Upper lobe of left lung (tissue), 6 donors: ENCODE results near the gene PEX12. TPM values are rescaled to one million over a fixed set of nuclear protein-coding genes. Genes with fewer than 3 reads are reported as not detected.
A peak's percentile ranks its signal among the peaks of the same experiment; 100 is the strongest.

Experiments used
- ATAC-seq, 2 donors: fragments of 200-7000 bp; cut with Tn5 transposase; one replicate each; pipeline ENCODE4 v1.9.1; 2022; ENCODE audit warnings: mild to moderate bottlenecking in 2 of 2, moderate library complexity in 2 of 2; ENCODE audit not compliant: low FRiP score in 2 of 2
- DNase-seq, 2 donors: peaks; one replicate each; pipeline ENCODE4 v3.0.0-alpha.2; 2019 to 2020
- H3K27ac ChIP-seq, 4 donors: fragments of 200-600 bp; sonication (generic); one replicate each; pipeline ENCODE4 v1.5.1; 2016 to 2019
- H3K27me3 ChIP-seq, 4 donors: fragments of 200-600 bp; sonication (generic); one replicate each; pipeline ENCODE4 v1.5.1; 2017 to 2019
- H3K36me3 ChIP-seq, 4 donors: fragments of 200-600 bp; sonication (generic); one replicate each; pipeline ENCODE4 v1.5.1; 2016 to 2019
- H3K4me1 ChIP-seq, 4 donors: fragments of 200-600 bp; sonication (generic); one replicate each; pipeline ENCODE4 v1.5.1; 2018 to 2019
- H3K4me3 ChIP-seq, 4 donors: fragments of 200-600 bp; sonication (generic); one replicate each; pipeline ENCODE4 v1.5.1; 2017 to 2019; ENCODE audit warnings: mild to moderate bottlenecking in 2 of 4, moderate library complexity in 1 of 4
- H3K9me3 ChIP-seq, 4 donors: fragments of 200-600 bp; sonication (generic); one replicate each; pipeline ENCODE4 v1.5.1; 2018 to 2019
- EP300 ChIP-seq, 4 donors: sonication (generic); formaldehyde crosslinking; IDR thresholded peaks; one replicate each; pipeline ENCODE4 v1.5.1; 2017; ENCODE audit warnings: antibody characterized with exemption in 4 of 4, control low read depth in 2 of 4
- POLR2A ChIP-seq, 4 donors: fragments of 450-650 bp; IDR thresholded peaks; one replicate each; pipeline ENCODE4 v1.5.1; 2016 to 2017; ENCODE audit warnings: antibody characterized with exemption in 4 of 4, mild to moderate bottlenecking in 2 of 4
- POLR2AphosphoS5 ChIP-seq, 2 donors: sonication (generic); formaldehyde crosslinking; IDR thresholded peaks; one replicate each; pipeline ENCODE4 v1.5.1; 2017; ENCODE audit warnings: antibody characterized with exemption in 2 of 2
- WGBS, 2 donors: methylation state at CpG; one replicate each; pipeline ENCODE4 v1.1.5; 2017 to 2018; 5-methylcytosine and 5-hydroxymethylcytosine counted together
- total RNA-seq, 6 donors: library from RNA; depleted of rRNA in 4 of 6; stranded (reverse); fragments of >200 nt in 4 of 6; gene quantifications; one replicate each; pipeline versions ENCODE4 v1.1.0 to v1.2.1, GENCODE V29; 2016 to 2021
- TF ChIP-seq, protein P1 (sequence below), 6 experiments: fragments of 450-650 bp in 4 of 6; fragments of 200-600 bp in 2 of 6; sonication (generic) in 2 of 6; IDR thresholded peaks; one replicate each; pipeline ENCODE4 v1.5.1; 2016 to 2019; ENCODE audit warnings: antibody characterized with exemption in 6 of 6
- donor health status: DM: no; HTN: no; CAD: no; lungs with moderate emphysema.
- donor health status: DM: no; HTN: yes; CAD: no; lungs with severe emphysema.

Gene PEX12
- total RNA-seq, 6 donors from 2014 or later, result 3.8 to 6.6 (median 5.2) TPM

DNA sequence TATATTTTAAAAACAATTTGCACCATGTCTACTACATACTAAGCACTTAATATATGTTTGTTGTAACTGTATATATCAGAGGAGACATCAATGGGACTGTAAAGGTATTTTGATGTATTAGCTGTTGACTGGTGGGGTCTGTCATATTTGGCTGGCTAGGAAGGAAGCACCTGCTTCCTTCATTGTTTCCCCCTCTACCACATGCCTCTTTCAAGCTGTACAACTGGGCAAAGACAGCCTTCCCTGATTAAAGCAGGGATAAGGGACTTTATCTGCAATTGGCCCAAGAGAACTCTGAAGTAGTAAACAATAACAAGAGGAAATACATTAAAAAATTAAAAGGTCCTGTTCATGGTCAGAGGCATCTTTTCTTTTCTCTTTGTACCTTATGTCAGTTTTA is 35.4 kb downstream of the PEX12 start:
- DNase-seq (no peak), ATAC-seq (no peak)
- H3K4me3 ChIP-seq, result no peak overlapping the region
- no peaks in the 10 kb centered on the region for H3K9me3 ChIP-seq
- peak overlapping the region in 2 of 4 donors; percentile 37 to 89 for H3K27ac ChIP-seq
- no peak for TF ChIP-seq POLR2AphosphoS5 (IDR thresholded peaks at IDR 0.05)
- TF ChIP-seq, protein P1, sequence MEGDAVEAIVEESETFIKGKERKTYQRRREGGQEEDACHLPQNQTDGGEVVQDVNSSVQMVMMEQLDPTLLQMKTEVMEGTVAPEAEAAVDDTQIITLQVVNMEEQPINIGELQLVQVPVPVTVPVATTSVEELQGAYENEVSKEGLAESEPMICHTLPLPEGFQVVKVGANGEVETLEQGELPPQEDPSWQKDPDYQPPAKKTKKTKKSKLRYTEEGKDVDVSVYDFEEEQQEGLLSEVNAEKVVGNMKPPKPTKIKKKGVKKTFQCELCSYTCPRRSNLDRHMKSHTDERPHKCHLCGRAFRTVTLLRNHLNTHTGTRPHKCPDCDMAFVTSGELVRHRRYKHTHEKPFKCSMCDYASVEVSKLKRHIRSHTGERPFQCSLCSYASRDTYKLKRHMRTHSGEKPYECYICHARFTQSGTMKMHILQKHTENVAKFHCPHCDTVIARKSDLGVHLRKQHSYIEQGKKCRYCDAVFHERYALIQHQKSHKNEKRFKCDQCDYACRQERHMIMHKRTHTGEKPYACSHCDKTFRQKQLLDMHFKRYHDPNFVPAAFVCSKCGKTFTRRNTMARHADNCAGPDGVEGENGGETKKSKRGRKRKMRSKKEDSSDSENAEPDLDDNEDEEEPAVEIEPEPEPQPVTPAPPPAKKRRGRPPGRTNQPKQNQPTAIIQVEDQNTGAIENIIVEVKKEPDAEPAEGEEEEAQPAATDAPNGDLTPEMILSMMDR (IDR thresholded peaks at IDR 0.05), result no peak
- no peak for TF ChIP-seq EP300 (IDR thresholded peaks at IDR 0.05)
- no peak for TF ChIP-seq POLR2A (IDR thresholded peaks at IDR 0.05)
- no peaks in the 10 kb centered on the region for H3K36me3 ChIP-seq
- peaks cover 10 to 50% (median 35%) of the 10 kb centered on the region in 4 donors for H3K4me1 ChIP-seq
- no peaks in the 10 kb centered on the region for H3K27me3 ChIP-seq

DNA sequence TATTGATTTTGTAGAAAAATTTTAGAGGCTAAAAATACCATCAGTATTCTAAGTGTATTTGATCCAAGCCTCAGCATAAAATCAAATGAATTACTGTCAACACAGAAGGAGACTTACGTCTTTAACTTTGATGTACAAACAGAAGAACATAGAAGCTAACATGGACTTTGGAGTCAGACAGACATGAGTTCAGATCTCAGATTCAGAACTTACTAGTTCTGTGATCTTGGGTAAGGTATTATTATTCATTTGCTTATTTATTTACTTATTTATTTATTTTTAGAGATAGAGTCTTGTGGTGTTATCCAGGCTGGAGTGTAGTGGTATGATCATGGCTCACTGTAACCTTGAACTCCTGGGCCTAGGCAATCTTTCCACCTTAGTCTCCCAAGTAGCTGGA is 36.9 kb downstream of the PEX12 start:
- TF ChIP-seq POLR2A (IDR thresholded peaks at IDR 0.05) (no peak), POLR2AphosphoS5 (IDR thresholded peaks at IDR 0.05) (no peak), EP300 (IDR thresholded peaks at IDR 0.05) (no peak)
- TF ChIP-seq, protein P1 (IDR thresholded peaks at IDR 0.05), result no peak
- peaks cover 17 to 63% (median 40%) of the 10 kb centered on the region in 4 donors for H3K4me1 ChIP-seq
- no peaks in the 10 kb centered on the region for H3K36me3 ChIP-seq
- H3K4me3 ChIP-seq, result peak overlapping the region in 2 of 4 donors; percentile 46 to 47
- no peaks in the 10 kb centered on the region for H3K27me3 ChIP-seq
- whole genome bisulfite sequencing, 2 donors, result 22 to 30% methylated on average over 1 of the region's 1 CpG
- no peaks in the 10 kb centered on the region for H3K9me3 ChIP-seq
- peak overlapping the region; percentile 76 to 89 (median 86) for H3K27ac ChIP-seq
- ATAC-seq, result no peak
- DNase-seq, result no peak

DNA sequence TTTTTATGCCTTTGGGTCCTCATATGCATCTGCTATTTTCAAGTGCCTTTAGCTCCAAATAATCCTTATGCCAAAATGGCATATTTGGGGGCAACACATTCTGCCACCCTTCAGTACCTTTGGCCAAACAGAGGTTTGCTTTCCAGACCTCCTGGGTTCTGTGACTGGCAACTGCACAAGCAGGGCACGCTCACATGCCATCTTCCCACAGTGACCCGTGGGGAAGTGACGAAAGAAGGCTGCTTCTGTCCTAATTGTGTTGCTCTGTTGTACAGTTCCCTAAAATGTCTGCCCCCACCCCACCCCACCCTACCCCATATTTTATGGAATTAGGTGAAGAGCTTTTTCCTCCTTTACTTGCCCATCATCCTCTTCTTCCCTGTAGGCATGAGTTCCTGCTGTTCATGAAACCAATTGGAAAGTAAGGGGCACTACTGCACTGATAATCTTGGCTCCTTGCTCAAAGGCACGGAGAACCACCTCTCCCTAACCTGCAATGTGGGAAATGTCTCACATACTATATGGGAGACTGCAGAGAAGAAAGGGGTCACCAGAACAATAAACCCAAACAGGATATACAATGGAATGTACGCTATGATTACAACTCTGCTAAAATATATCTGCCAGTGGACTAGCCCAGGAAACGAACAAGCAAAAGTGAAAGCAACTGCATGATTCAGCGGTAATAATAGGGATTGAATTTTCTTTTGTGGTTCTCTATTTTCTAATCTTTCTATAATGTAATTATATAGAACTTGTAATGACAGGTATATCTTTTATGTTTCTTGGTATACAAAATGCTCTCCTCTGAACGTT is 37.6 kb downstream of the PEX12 start:
- ATAC-seq, result peak; percentile 62 to 77
- Histone ChIP-seq H3K27ac (peak overlapping the region; percentile 76 to 89 (median 86)), H3K4me3 (peak overlapping the region; percentile 29 to 47 (median 38)), H3K4me1 (peaks cover 17 to 63% (median 40%) of the 10 kb centered on the region in 4 donors), H3K36me3 (no peaks in the 10 kb centered on the region), H3K9me3 (no peaks in the 10 kb centered on the region), H3K27me3 (no peaks in the 10 kb centered on the region)
- peak in 1 of 2 donors; percentile 79 for DNase-seq
- TF ChIP-seq POLR2A (IDR thresholded peaks at IDR 0.05) (no peak), EP300 (IDR thresholded peaks at IDR 0.05) (no peak), POLR2AphosphoS5 (IDR thresholded peaks at IDR 0.05) (no peak)
- TF ChIP-seq, protein P1 (IDR thresholded peaks at IDR 0.05), result no peak
- WGBS, 2 donors, result 18 to 29% methylated on average over 8 of the region's 8 CpGs

DNA sequence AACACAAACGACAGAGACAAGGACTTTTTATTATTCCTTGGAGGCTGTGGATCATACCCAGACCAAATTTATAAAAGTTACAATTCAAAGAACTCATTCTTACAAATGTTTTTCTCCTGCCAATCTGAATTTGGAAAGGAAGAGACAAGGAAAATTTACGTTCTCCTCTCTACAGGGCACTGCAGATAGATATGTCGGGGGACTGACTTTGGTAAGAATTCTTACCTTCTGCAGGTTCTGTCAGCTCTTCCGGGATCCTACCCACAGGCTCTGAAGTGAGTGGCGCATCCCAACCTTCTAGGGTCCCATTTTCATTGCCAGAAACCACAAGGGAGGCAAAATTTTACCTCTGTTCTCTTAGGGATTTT is 38.7 kb downstream of the PEX12 start:
- Histone ChIP-seq H3K9me3 (no peaks in the 10 kb centered on the region), H3K4me3 (no peak overlapping the region), H3K36me3 (no peaks in the 10 kb centered on the region), H3K4me1 (peaks cover 17 to 63% (median 40%) of the 10 kb centered on the region in 4 donors), H3K27ac (peak overlapping the region in 3 of 4 donors; percentile 12 to 89 (median 87)), H3K27me3 (no peaks in the 10 kb centered on the region)
- DNase-seq (no peak), ATAC-seq (no peak)
- 37 to 40% methylated on average over 5 of the region's 5 CpGs for WGBS, 2 donors
- TF ChIP-seq POLR2AphosphoS5 (IDR thresholded peaks at IDR 0.05), result no peak
- TF ChIP-seq POLR2A (IDR thresholded peaks at IDR 0.05), result no peak
- TF ChIP-seq, protein P1 (IDR thresholded peaks at IDR 0.05), result peak in 2 of 6 experiments; percentile 2 to 7
